IMR-90 (cell line): Measurements from ENCODE around the gene MAGI3. TPM values are rescaled to one million over a fixed set of nuclear protein-coding genes. Genes with fewer than 3 reads are reported as not detected.

ENCODE experiments used
- ATAC-seq: fragments of 200-7000 bp; cut with Tn5 transposase; 2 replicates; pipeline ENCODE4 v1.9.1; 2020; ENCODE audit warnings: low read depth, mild to moderate bottlenecking, moderate library complexity
- BruUV-seq: library from RNA; stranded (reverse); fragments of 400-500 nt; replicated peaks from 2 replicates; lab custom pipeline; 2021; lab: Mats Ljungman, UMichigan
- CTCF ChIA-PET: fragments of 300-600 bp; formaldehyde crosslinking; extraction: SDS; loops from one replicate; lab custom pipeline; 2021; ENCODE audit warnings: antibody characterized with exemption; lab: Yijun Ruan, JAX
- POLR2A ChIA-PET: fragments of 300-600 bp; sonication (Branson Sonifier 250); formaldehyde crosslinking; loops from one replicate; lab custom pipeline; 2022; ENCODE audit warnings: antibody characterized with exemption; ENCODE audit not compliant: unreplicated experiment; lab: Charles Lee
- DNase-seq: peaks from one replicate; pipeline ENCODE4 v3.0.0; 2013
- H2AFZ ChIP-seq: replicated peaks from 2 replicates; pipeline ENCODE3; 2013; ENCODE audit warnings: low read length, mild to moderate bottlenecking; ENCODE audit not compliant: poor library complexity
- H2AK5ac ChIP-seq: 2 replicates; pipeline ENCODE4 v1.6.1; 2013; ENCODE audit warnings: low read depth, low read length, inconsistent platforms
- H2AK9ac ChIP-seq: replicated peaks from 2 replicates; pipeline ENCODE3; 2013; ENCODE audit warnings: mild to moderate bottlenecking, low read depth, low read length, moderate library complexity; ENCODE audit not compliant: poor library complexity
- H2BK120ac ChIP-seq: 2 replicates; pipeline ENCODE4 v1.6.1; 2013; ENCODE audit warnings: low read depth, low read length, inconsistent platforms
- H2BK15ac ChIP-seq: 3 replicates; pipeline ENCODE4 v1.6.1; 2013; ENCODE audit warnings: low read depth, low read length, inconsistent platforms
- H2BK20ac ChIP-seq: 2 replicates; pipeline ENCODE4 v1.6.1; 2013; ENCODE audit warnings: low read depth, mild to moderate bottlenecking, inconsistent platforms, low read length, moderate library complexity
- H2BK5ac ChIP-seq: 2 replicates; pipeline ENCODE4 v1.6.1; 2013; ENCODE audit warnings: mild to moderate bottlenecking, low read depth, low read length, inconsistent platforms; ENCODE audit not compliant: poor library complexity, severe bottlenecking
- H3K14ac ChIP-seq: replicated peaks from 2 replicates; pipeline ENCODE4 v1.6.1; 2013; ENCODE audit warnings: low read depth, low read length, inconsistent platforms
- H3K18ac ChIP-seq: 2 replicates; pipeline ENCODE4 v1.6.1; 2013; ENCODE audit warnings: low read depth, low read length, control low read depth
- H3K23ac ChIP-seq: 2 replicates; pipeline ENCODE4 v1.6.1; 2013; ENCODE audit warnings: low read depth, low read length, inconsistent platforms
- H3K27ac ChIP-seq: 2 replicates; pipeline ENCODE4 v1.5.1; 2013; ENCODE audit warnings: mild to moderate bottlenecking, control low read depth, low read length; ENCODE audit not compliant: insufficient read depth
- H3K27me3 ChIP-seq: 2 replicates; pipeline ENCODE4 v1.6.1; 2013; ENCODE audit warnings: low read length; ENCODE audit not compliant: control insufficient read depth, insufficient read depth
- H3K36me3 ChIP-seq: 2 replicates; pipeline ENCODE4 v1.6.1; 2013; ENCODE audit warnings: low read length, mixed read lengths; ENCODE audit not compliant: control insufficient read depth, insufficient read depth
- H3K4ac ChIP-seq: 2 replicates; pipeline ENCODE4 v1.6.1; 2013; ENCODE audit warnings: low read depth, low read length, inconsistent platforms
- H3K4me1 ChIP-seq: 2 replicates; pipeline ENCODE4 v1.6.1; 2013; ENCODE audit warnings: low read length, mixed read lengths; ENCODE audit not compliant: control insufficient read depth, insufficient read depth
- H3K4me2 ChIP-seq: 2 replicates; pipeline ENCODE4 v1.6.1; 2013; ENCODE audit warnings: low read depth, mild to moderate bottlenecking, control low read depth, low read length, moderate library complexity
- H3K4me3 ChIP-seq: 2 replicates; pipeline ENCODE4 v1.5.1; 2013; ENCODE audit warnings: low read depth, mild to moderate bottlenecking, control low read depth, low read length, moderate library complexity; ENCODE audit not compliant: insufficient read depth
- H3K56ac ChIP-seq: 2 replicates; pipeline ENCODE4 v1.6.1; 2013; ENCODE audit warnings: low read length, inconsistent platforms; ENCODE audit not compliant: insufficient read depth; ENCODE audit errors: extremely low read depth
- H3K79me1 ChIP-seq, 2 experiments: 2 replicates each; pipeline ENCODE4 v1.6.1; 2013; ENCODE audit warnings: low read length in 2 of 2, inconsistent platforms in 1 of 2, low read depth in 1 of 2
- H3K9ac ChIP-seq: 2 replicates; pipeline ENCODE4 v1.6.1; 2013; ENCODE audit warnings: low read depth, low read length, control low read depth
- H3K9me1 ChIP-seq: 2 replicates; pipeline ENCODE4 v1.6.1; 2013; ENCODE audit warnings: low read length, inconsistent platforms; ENCODE audit not compliant: insufficient read depth
- H3K9me3 ChIP-seq: 2 replicates; pipeline ENCODE4 v1.6.1; 2013; ENCODE audit warnings: low read length; ENCODE audit not compliant: control insufficient read depth, insufficient read depth
- H4K20me1 ChIP-seq: 2 replicates; pipeline ENCODE4 v1.6.1; 2013; ENCODE audit warnings: low read length, inconsistent platforms; ENCODE audit not compliant: insufficient read depth
- H4K5ac ChIP-seq: 2 replicates; pipeline ENCODE4 v1.6.1; 2013; ENCODE audit warnings: mild to moderate bottlenecking, low read depth, low read length, control low read depth
- H4K8ac ChIP-seq, 2 experiments: 2 replicates each; pipeline ENCODE4 v1.6.1; 2013; ENCODE audit warnings: low read depth in 2 of 2, low read length in 2 of 2, control low read depth in 1 of 2, inconsistent platforms in 1 of 2
- H4K91ac ChIP-seq: 2 replicates; pipeline ENCODE4 v1.6.1; 2013; ENCODE audit warnings: low read depth, low read length, inconsistent platforms; ENCODE audit not compliant: insufficient read depth
- CEBPB ChIP-seq: IDR thresholded peaks from 2 replicates; pipeline ENCODE4 v1.6.1; 2012; ENCODE audit warnings: low read depth, low read length, improper control_type of control experiment
- RAD21 ChIP-seq: IDR thresholded peaks from 2 replicates; pipeline ENCODE4 v1.6.1; 2012; ENCODE audit warnings: low read length, improper control_type of control experiment
- WGBS, 2 experiments: methylation state at CpG; one replicate each; pipeline versions ENCODE4 v1.1.5 to v1.1.7; 2013; ENCODE audit warnings: missing lambda C conversion rate in 2 of 2; ENCODE audit not compliant: insufficient read length in 1 of 2; ENCODE audit errors: extremely low coverage in 2 of 2; 5-methylcytosine and 5-hydroxymethylcytosine counted together
- dilution Hi-C: fragments of 300-500 bp; cut with HindIII; formaldehyde crosslinking; loops from one replicate; pipeline ENCODE4 v1.14.3; 2018; ENCODE audit warnings: low sequenced_read_pairs; ENCODE audit not compliant: unreplicated experiment
- in situ Hi-C: fragments of 300-500 bp; cut with MboI; formaldehyde crosslinking; loops from 3 replicates; pipeline ENCODE4 v1.14.3; 2019; ENCODE audit warnings: low sequenced_read_pairs, inconsistent platforms, mixed read lengths
- intact Hi-C: fragments of 100-400 bp; cut with micrococcal nuclease; formaldehyde crosslinking; loops from 2 replicates; pipeline ENCODE4 v1.10.0; 2022
- polyA plus RNA-seq, 3 experiments: library from polyadenylated mRNA; depleted of rRNA; stranded (reverse); fragments of >200 nt; gene quantifications; 2 replicates each; pipeline ENCODE4 v1.2.3, GENCODE V29; 2012; ENCODE audit warnings: low replicate concordance in 1 of 3
- total RNA-seq: library from RNA; depleted of rRNA; stranded (reverse); fragments of >200 nt; gene quantifications from 2 replicates; pipeline ENCODE4 v1.2.3, GENCODE V29; 2012

MAGI3 gene
- total and polyA plus RNA-seq, 2 of the 4 experiments (the other 2 are of a cell fraction) = 2.5 to 8.8 TPM

GRCh38 chr1:113587475-113587874, 197.2 kb downstream of the MAGI3 start:
- Histone ChIP-seq H3K4me2 (no peak overlapping the region), H3K23ac (no peak overlapping the region), H2BK20ac (no peak overlapping the region), H3K9me3 (no peaks in the 10 kb centered on the region), H4K20me1 (no peaks in the 10 kb centered on the region), H4K5ac (no peak overlapping the region), H2BK5ac (no peak overlapping the region), H3K18ac (no peak overlapping the region), H3K79me1 (no peaks in the 10 kb centered on the region), H3K4ac (no peak overlapping the region), H3K4me1 (no peaks in the 10 kb centered on the region), H2AK5ac (no peak overlapping the region), H3K36me3 (no peaks in the 10 kb centered on the region), H4K8ac (no peak overlapping the region), H2BK120ac (no peak overlapping the region), H4K91ac (no peak overlapping the region), H2AK9ac (no peak overlapping the region), H3K27me3 (no peaks in the 10 kb centered on the region), H3K14ac (no peak overlapping the region), H3K4me3 (no peak overlapping the region), H2BK15ac (no peak overlapping the region), H2AFZ (no peak overlapping the region), H3K27ac (no peak overlapping the region), H3K9ac (no peak overlapping the region), H3K9me1 (no peaks in the 10 kb centered on the region), H3K56ac (no peak overlapping the region)
- peak; percentile 66 for TF ChIP-seq CEBPB
- no peak for TF ChIP-seq RAD21
- POLR2A ChIA-PET = no interaction called here
- no CpG with 5 or more reads among the region's 5 CpGs for WGBS, 2 experiments
- BruUV-seq = no TSS peak
- dilution Hi-C loops = no loop called here
- in situ Hi-C loops = no loop called here
- no peak for ATAC-seq
- CTCF ChIA-PET = no interaction called here
- no peak for DNase-seq
- intact Hi-C loops = no loop called here
